ENCODE measurements around the gene IL10RB. TPM values are rescaled to one million over a fixed set of nuclear protein-coding genes. Genes with fewer than 3 reads are reported as not detected.

IL10RB gene
- total RNA-seq, 4 donors from 2014 or later: 17.9 to 45.5 (median 27.7) TPM

- H3K36me3 ChIP-seq: no peaks in the 10 kb centered on the region
- no peak for DNase-seq
- intact Hi-C loops (cut with DNase I; ENCODE audit: low total_unique reads): no loop called here
These were observed 66.0 kb downstream of the IL10RB start for GRCh38 chr21:33332143-33332542.

GRCh38 chr21:33334191-33334590 is 68.0 kb downstream of the IL10RB start:
- Histone ChIP-seq H3K36me3 (no peaks in the 10 kb centered on the region), H3K4me3 (no peak overlapping the region), H3K4me1 (no peaks in the 10 kb centered on the region), H3K27ac (no peak overlapping the region), H3K27me3 (no peaks in the 10 kb centered on the region), H3K9me3 (peaks cover 0 to 5% of the 10 kb centered on the region in 2 donors)
- intact Hi-C loops (cut with DNase I; ENCODE audit: low total_unique reads): no loop called here
- DNase-seq: no peak
- TF ChIP-seq CTCF (IDR thresholded peaks at IDR 0.05) (no peak), POLR2A (IDR thresholded peaks at IDR 0.05) (no peak)

More at GRCh38 chr21:33332143-33332542, 66.0 kb downstream of the IL10RB start:
- Histone ChIP-seq H3K4me1 (no peaks in the 10 kb centered on the region), H3K9me3 (peaks cover 0 to 5% of the 10 kb centered on the region in 2 donors), H3K4me3 (no peak overlapping the region), H3K27me3 (no peaks in the 10 kb centered on the region), H3K27ac (no peak overlapping the region)
- TF ChIP-seq CTCF (IDR thresholded peaks at IDR 0.05): no peak
- TF ChIP-seq POLR2A (IDR thresholded peaks at IDR 0.05): no peak

GRCh38 chr21:33334824-33335223 is 68.7 kb downstream of the IL10RB start:
- Histone ChIP-seq H3K4me3 (no peak overlapping the region), H3K4me1 (no peaks in the 10 kb centered on the region), H3K36me3 (no peaks in the 10 kb centered on the region), H3K27me3 (no peaks in the 10 kb centered on the region), H3K27ac (no peak overlapping the region), H3K9me3 (peaks cover 0 to 5% of the 10 kb centered on the region in 2 donors)
- TF ChIP-seq POLR2A (IDR thresholded peaks at IDR 0.05) (no peak), CTCF (IDR thresholded peaks at IDR 0.05) (no peak)
- DNase-seq: no peak
- intact Hi-C loops (cut with DNase I; ENCODE audit: low total_unique reads): no loop called here

- Histone ChIP-seq H3K27me3 (no peaks in the 10 kb centered on the region), H3K4me1 (no peaks in the 10 kb centered on the region), H3K36me3 (no peaks in the 10 kb centered on the region), H3K4me3 (no peak overlapping the region), H3K9me3 (no peaks in the 10 kb centered on the region), H3K27ac (no peak overlapping the region)
- intact Hi-C loops (cut with DNase I; ENCODE audit: low total_unique reads): no loop called here
- TF ChIP-seq POLR2A (IDR thresholded peaks at IDR 0.05) (no peak), CTCF (IDR thresholded peaks at IDR 0.05) (no peak)
- no peak for DNase-seq
These were observed 73.0 kb downstream of the IL10RB start for GRCh38 chr21:33339135-33339534.

DNA sequence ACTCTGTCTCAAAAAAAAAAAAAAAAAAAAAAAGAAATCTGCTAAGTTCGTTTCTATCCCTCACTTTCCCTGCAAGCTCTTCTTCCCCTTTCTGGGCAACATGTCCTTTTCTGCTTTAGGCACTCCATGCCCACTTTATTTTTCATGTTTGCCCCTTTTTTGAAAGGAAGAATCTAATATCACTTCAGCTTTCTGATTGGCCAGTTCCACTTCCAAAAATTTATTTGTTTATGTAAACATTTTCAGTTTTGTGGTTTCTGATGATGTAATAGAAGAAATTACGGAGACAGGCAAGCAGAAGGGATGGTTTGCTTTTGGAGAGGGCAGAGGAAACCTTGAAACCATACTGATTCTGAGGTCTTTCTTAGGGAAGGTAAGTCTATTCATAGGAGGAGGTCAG is 73.8 kb downstream of the IL10RB start:
- Histone ChIP-seq H3K9me3 (no peaks in the 10 kb centered on the region), H3K27me3 (no peaks in the 10 kb centered on the region), H3K27ac (no peak overlapping the region), H3K4me1 (no peaks in the 10 kb centered on the region), H3K36me3 (no peaks in the 10 kb centered on the region), H3K4me3 (no peak overlapping the region)
- intact Hi-C loops (cut with DNase I; ENCODE audit: low total_unique reads): no loop called here
- DNase-seq: no peak
- TF ChIP-seq CTCF (IDR thresholded peaks at IDR 0.05): no peak
- TF ChIP-seq POLR2A (IDR thresholded peaks at IDR 0.05): no peak

Data from uterus (tissue), 4 donors.